NCI-H1092 (cell line): ENCODE data around the gene ZFPM1.

ENCODE experiments used
- DNase-seq: peaks from one replicate; lab custom pipeline; 2025; lab: John Stamatoyannopoulos, UW

ZFPM1 gene

DNA sequence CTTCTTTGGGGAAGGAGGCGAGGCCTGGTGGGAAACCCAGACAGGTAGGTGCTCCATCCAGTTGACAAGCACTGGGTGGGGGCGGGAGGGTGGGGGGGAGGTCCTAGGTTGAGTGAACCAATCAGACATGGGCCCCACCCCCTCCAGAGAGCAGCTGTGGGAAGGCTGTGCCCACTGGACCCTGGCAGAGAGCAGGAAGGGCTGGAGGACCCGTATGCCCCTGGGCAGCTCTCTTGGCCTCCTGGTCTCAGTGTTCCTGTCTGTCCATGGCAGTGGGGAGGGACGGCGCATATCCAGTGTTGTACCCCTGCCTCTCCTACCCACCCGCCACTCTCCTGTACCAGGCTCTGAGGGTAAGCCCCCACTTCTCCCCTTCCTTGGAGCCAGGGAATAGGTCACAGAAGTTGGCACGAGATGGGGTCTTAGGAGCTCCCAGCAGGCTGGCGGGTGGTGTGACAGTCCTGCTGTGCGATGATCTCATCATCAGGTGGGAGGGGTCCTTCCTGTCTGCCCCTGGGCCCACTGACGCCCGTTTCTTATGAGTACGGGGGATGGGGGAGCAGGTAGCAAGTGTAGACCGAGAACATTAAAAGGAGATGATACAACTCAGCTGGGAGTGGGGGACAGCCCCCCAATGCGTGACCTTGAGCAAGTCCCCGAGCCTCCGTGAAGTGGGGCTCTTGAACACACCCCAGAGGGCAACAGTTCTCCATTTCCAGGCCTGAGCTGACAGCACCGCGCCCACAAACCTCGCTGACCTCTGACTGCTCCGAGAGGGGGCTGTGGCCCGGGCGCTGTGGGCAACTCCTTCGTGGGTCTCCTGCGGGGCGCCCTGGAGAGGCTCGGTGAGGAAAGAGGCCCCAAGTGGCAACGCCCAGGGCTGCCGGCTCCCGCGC is 1.2 kb upstream of the ZFPM1 start:
- no peak for DNase-seq

DNA sequence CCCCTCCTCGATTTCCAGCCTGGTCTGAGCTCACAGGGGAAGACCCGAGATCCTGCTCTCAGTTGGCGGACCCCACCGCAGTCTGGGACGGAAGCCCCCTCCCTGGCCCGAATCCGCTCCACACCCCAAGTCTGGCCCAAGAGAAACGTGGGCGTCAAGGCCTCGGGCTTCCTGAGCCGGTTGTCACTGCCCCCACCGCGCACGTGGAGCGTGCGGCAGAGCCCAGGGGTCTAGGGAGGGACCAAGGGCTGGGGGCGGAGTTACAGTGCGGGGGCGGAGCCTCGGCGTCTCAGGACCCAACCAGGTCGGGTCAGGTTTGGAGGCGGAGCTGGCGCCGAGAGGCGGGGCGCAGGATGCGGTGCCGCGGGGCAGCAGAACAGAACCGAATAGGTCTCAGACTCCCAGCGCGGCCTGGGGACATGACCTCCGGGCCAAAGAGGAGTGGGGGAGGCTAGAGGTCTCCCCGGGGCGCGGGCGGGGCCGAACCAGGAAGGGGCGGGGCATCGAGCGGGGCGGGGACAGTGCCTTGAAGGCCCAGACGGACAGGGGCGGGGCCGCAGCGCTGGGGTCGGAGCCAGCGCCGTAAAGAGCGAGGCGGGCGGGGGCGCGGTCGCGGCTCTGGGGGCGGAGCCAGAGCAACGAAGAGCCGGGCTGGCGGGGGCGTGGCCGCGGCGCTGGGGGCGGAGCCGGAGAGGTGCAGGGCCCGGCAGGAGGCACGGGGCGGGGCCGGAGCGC is 431 bp upstream of the ZFPM1 start:
- peak; percentile 90 for DNase-seq

DNA sequence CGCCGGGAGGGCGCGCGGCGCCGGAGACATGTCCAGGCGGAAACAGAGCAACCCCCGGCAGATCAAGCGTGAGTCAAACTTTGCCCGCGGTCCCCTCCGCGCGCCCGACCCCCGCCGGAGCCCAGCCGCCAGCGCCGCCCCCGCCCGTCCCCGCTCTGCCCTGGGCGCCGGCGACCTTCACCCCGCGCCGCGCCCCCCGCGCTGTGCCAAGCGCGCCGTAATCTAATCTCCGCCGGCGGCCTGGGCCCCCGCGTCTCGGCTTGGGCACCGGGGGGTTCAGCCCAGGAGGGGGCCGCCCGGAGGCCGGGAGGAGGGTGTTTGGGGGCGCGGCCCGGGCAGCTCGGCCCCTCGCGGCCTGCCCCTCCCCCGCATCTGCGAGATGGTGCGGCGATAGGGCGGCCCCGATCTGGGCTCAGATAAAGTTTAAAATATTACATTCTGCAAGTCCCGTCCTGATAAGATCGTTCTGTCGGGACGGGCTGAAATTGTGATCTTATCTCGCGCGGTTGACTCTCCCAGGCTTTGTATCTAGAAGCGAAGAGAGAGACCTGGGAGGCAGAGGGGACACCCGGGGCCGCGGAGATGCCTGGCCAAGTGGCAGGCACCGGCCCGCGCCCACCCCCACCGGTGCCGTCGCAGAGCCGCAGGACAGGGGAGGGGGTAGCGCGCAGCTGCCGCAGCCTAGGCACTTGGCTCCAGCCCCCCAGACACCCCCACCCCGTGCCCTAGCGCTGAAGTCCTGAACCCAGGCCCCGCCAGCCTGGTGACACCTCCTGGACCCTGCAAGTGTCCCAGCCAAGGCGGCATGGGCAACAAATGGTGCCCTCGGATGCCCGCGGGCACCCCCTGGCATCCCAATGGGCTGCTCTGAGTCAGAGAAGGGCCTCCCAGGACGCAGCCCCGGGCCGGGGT is 787 bp downstream of the ZFPM1 start:
- DNase-seq, result no peak

DNA sequence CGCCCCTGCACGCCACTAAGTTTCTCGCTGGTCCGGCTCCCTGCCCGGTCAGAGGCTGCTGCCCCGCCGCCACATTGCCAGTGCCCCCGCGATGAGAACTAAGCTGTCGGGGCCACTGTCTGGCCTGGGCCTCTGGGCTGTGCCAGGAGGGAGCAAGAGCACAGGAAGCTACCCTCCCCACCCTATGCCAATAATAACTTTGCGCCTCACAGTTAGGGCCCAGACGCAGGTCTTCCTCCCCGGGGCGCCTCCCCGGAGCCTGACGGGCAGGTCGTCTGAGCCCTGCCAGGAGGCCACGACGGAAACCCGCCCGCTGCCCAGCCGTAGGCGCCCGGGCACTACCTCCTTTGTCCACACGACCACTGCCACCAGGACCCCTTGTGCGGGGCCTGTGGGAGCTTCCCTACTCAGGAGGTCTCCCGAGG is 1.5 kb downstream of the ZFPM1 start:
- no peak for DNase-seq

DNA sequence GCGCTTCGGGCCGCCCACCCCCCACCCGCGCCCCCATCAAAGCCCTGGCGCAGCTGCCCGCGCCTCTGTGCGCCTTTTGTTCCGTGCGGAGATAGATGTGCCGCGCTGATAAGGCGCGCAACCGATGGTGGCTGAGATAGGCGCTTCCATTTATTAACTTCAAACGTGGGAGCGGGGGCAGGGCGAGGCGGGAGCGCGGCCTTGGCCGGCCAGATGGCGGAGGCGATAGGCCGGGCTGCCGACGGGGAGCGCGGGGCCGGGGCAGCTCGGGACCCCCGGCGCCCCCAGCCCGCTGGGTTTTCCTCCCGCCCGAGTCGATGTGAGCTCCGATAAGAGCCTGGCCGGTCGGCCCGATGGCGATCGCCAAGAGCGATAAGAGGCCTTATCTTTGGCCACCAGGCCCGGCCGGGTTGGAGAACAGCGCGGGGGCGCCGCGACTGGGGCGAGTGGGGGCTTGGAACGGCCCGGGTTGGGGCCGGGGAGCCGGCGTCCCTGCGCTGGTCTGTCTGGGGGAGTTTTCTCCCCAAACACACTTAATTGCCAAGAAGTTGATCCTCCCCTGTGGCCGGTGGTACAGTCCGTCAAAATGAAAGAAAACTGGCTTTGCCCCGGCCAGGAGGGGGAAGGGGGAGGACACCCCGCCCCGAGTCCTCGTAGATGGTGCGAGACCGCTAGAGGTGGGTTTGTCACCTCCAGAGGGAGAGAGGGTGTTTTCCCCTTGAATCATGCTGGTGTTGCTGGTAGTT is 2.7 kb downstream of the ZFPM1 start:
- DNase-seq, result no peak

DNA sequence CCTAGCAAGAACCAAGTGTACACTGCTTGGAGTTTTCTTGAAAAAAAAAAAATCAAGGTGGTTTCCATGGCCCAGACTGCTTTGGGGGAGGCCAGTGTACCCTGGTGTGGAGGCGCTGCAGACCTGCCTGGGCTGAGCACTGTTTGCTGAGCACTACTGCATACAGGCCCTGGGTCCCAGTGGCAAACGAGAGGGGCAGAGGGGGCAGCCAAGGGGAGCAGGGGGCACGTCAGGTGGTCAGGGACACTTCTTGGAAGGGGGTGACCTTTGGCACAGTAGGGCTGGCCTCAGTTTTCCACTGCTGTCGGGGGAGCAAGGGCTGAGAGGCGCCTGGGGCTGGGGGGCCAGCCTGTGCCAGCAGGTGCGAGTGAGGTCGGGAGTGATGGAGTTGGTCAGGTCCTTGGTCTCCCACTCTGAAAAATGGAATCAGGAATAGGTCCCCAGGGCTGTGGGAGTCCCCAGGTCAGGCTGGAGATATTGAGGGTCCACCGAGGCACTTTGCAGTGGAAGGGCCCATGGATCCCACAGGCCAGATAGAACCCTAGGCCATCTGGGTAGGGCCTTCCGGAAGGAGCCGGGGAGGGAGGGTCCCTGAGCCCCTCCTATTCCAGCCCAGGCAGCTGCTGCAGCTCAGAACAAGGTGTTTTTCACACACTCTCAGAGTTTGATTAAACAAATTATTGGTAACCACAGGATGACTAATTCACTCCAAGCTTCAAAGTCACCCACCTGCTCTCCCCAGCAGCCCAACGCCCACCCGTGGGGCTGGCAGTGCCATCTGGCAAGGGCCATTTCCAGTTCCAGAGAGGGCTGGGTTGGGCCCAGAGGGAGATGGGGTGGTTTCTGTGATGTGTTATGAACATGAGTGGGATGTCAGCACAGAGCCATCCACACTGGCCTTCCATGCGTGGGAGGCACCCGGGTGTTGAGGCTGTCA is 3.5 kb downstream of the ZFPM1 start:
- no peak for DNase-seq

DNA sequence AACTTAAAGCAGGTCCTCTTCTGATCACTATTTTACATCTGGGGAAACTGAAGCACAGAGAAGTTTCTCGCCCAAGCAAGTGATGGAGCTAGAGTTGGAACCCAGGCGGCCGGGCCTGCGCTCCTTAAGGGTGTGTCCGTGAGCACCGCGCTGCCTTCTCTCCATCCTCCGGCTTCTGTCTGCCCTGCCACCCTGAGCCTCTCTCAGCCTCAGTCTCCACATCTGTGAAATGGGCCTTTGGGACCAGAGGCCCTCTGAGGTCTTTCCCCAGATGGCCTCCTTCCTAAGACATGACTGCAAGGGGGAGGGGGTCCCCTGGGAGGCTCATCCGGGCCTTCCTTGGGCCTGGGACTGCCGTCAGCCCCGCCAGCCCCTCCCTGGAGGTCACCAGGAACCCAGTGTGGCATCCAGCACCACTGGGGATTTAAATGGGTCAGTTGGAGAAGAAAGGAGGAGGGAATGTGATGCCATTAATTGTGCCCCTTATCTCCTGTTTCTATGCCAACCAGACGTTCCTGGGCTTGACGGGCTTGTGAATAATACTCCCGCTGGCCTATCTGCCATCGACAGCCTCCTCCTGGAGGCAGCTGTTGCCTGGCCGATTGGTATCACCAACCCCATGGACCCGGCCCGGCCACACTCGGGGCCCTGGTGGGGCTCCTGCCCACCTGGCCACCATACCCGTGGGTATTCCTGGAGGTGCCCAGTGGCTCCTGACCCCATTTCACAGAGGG is 5.1 kb downstream of the ZFPM1 start:
- DNase-seq, result no peak

DNA sequence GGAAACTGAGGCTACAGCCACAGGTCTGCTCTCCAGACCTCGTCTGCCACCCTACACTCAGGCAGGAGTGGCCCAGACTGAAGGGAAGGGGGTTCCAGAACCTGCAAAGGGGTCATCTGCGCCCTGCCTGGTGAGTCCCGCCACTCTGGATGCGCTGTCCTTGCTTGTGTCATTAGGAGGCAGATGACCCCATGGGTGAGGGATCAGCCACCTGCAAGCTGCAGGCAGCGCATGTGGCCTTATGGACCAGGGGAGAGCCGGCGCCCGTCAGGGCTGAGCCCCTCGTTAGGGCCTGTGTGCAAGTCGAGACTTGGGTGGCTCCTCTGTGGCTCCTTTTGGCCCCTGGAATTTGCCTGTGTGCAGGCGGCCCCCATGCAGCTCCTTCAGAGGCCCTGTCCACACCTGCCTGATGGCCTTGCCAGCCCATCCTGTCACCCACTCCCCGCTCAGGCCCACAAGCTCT is 5.7 kb downstream of the ZFPM1 start:
- DNase-seq, result no peak

DNA sequence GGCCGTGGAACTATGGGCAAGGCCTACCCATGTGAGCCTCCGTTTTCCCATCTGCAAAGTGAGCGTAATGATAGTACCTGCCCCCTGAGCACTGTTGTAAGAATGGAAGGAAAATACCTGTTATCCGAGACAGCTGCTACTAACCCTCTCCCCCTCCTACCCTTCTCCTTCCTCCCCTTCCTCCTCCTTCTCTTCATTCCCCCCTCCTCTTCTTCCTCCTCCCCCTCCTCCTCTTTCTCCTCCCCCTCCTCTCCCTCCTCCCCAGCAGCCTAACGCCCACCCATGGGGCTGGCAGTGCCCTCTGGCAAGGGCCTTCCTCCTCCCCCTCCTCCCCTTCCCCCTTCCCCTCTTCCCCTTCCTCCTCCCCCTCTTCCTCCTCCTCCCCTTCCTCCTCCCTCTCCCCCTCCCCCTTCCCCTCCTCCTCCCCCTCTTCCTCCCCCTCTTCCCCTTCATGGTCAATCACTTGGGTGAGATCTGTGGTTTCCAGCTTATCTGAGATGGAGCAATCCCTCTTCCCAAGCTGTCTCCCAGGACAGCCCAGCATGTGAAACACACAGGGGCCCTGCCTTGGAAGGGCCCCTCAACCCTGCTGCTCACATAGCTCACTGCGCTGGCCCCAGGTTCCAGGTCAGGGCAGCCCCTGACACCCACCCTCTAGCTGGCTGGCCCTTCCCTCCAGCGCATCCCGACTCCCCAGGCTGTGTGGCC is 6.4 kb downstream of the ZFPM1 start:
- DNase-seq, result no peak

DNA sequence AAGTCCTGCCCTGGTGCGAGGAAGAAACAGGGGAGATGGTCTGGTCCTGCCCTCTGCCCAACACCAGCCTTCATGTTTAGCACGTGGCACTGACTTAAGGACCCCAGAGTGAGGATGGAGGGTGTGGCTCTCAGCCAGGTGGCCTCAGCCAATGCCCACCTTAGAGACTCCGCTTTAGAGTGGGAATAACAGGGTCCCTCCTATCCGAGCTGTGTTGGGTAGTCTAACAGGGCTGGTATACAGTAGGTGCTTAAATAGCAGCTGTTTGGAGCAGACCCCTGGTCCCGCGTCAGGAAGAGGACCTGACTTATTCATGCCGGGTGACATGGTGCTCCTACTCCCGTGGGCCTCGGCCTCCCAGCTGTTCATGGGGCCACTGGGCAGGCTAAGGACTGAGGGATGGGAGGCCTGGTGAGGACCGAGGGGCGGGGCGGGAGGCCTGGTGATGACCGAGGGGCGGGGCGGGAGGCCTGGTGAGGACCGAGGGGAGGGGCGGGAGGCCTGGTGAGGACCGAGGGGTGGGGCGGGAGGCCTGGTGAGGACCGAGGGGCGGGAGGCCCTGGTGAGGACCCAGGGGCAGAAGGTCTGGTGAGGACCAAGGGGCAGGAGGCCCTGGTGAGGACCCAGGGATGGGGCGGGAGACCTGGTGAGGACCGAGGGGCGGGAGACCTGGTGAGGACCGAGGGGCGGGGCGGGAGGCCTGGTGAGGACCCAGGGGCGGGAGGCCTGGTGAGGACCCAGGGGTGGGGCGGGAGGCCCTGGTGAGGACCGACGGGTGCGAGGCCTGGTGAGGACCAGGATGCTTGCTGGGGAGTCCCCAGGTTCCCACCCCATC is 7.6 kb downstream of the ZFPM1 start:
- DNase-seq, result no peak

DNA sequence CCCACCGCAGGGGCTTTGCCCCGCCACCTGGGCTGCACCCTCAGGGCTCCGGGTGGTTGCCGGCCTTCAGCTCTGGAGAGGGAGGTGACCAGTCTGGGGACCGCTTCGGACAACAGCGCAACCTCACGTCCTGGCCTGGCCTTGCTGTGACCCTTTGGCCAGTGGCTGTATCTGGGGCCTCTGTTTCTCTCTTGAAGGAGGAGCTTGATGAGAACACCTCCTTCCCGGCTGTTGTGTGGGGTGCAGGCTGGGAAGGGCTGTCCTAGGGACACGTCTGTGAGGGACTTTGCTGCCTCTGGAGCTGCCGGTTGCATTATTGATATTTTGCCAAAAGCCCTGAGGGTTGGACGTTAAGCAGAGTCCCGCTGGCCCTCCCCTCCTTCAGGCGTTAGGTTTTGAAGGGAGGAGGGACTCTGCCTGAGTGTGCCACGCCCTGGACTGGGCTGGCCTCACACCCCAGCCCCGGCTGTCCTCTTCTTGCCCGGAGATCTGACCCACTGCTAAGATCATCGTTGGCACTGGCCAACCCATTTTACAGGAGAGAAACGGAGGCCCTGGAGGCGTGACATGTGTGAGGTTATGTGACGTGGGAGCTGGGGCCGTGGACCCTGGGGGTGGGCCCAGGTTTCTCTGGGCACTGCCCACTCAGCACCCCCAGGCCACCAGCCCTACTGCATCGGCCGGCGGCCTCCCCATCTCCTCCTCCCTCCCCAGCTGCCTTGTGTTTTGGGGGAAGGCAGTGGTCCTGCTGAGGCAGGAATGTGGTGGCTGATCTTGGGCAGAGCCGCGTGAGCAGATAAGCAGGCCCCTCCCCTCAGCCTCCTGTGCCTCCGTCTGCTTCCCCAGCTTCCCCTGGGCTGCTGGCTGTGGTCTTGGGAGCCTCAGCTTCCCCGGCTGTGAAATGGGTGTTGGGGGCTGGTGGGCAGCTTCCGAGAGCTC is 8.5 kb downstream of the ZFPM1 start:
- DNase-seq, result no peak

DNA sequence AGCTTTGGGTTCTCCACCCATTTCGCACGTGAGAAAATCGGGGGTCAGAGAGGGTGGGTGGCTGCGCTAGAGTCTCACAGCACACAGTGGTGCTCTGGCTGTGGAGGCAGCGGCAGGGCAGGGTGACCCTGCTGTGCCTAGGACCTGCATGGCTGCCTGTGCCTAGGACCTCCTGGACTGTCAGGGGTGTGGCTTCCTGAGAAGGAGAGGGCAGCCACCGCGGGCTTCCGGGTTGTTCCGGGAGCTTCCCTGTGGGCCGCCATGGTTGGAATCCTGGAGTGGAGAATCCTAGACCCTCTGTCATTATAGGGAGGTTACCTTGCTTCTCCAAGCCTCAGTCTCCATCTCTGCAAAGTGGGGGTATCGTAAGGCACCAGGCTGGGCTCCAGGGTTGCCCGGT is 9.3 kb downstream of the ZFPM1 start:
- no peak for DNase-seq

DNA sequence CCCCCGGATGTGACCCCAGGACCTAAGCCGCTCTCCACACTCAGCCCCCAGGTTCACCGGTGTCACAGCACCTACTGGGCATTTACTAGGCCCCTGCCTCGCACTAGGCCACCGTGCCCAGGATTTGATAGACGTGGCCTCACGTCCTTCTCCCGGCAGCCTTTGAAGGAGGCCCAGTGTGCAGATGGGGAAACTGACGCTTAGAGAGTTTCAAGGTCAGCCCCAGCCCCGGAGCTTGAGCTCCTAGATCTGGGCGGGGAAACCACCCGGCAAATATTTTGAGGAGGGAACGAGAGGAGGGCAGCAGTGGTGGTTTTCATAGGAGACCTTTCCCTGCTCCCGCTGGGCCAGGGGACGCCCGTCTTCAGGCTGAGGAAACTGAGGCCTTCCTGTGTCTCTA is 10.3 kb downstream of the ZFPM1 start:
- DNase-seq, result no peak

DNA sequence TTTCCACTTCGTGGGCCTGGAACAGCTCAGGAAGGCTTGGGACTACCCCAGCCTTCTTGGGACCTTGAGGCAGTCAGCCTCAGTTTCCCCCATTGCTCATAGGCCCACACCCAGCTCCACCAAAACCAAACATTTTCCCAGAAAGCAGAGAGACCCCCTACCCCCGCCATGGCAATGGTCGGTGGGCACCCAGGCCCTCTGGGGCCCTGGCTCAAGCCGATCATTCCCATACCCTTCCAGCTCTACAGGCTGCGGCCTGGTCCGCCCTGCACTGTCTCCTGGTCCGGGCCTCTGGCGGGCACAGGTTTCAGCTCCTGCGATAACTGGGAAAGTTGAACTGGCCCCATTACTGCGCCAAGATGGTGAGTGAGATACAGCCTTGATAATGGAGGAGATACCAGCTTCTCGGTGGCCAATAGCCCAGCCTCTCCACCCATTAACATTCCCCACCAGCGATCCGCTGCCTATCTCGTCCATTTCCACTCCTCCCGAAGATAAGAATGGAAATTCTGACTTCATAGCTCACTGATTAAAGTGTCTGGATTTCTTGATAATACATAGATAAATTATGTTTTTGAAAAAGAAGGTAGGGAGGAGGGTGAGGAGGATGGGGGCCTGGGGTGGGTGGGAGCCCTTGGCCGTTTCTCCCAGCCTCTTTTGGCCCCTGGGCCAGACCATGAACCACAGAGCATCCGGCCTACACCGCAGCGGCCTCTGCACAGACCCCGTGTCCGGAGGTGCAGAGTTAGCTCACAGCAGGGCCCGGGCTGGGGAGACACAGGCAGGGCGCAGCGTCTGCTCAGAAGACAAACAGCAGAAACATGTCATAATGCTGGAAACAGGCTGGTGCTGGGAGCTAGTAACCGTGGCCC is 11.6 kb downstream of the ZFPM1 start:
- DNase-seq, result no peak

DNA sequence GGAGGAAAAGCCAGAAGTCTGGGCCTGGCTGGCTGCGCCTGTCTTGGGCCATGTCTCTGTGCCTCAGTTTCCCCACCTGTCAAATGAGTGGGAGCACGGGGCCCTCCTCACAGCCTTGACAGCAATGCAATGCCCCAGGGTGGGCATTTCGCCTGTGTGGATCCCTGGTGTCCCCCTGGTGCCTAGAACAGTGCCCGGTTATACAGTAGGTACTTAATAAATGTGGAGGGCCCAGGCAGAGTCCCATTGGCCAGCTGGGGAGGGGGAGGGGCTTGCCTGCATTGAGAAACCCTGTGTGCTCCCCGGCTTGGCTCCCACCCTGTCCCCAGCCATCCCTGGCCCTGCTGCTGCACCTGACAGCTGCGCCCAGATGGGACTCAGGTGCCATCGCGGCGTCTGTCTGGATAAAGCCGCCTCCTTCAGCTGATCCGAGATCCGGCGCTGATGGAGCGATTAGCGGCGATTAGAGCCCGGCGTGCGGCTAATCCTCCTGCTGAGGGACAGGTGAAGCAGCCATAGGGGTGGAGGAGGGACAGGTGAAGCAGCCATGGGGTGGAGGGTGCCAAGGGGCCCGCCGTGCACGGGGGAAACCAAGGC is 12.4 kb downstream of the ZFPM1 start:
- DNase-seq, result no peak
